Measurements from ENCODE around the gene ARHGEF2.
"Not testable (repeated sequence)": the region's sequence is repeated elsewhere in the genome, so short reads cannot be mapped to it uniquely, and the experiment has no call there.

ARHGEF2 gene

DNA sequence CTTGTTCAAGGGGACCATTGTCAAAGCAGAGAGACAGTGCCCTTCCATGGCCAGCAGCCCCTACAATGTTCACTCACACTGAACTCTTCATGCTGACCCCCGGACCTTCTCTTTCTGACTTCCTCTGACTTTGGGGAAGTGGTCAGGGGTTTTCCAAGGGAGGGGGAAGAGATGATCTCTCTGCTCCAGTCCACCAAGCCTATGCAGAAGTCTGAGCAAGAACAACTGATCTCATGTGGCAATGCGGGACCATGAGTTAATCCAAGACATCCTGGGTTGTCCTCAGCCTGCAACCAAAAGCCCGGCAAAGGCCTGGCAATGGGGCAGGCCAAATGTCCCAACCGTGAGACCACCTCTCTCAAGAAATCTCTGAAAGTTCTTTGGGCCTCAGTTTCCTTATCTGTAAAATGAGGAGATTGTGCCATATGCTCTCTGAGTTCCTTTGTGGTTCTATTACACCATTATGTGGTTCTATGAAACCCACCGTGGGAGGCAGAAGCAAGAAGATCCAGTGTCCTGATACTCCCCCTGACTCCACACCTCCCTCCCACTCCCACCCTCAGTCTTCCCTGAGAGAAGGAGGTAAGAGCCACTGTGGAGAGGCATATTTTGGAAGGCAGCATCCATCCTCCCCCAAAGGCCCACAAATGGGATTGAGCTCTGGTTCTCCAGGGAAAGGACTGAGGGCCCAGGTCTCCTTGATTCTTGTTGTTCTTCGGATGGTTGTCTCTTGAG lies 11.8 kb upstream of the ARHGEF2 start:
- DNase-seq (ENCODE audit: low spot score): no peak

GRCh38 chr1:155989242-155990004 lies 11.1 kb upstream of the ARHGEF2 start:
- DNase-seq (ENCODE audit: low spot score): peak; percentile 94

DNA sequence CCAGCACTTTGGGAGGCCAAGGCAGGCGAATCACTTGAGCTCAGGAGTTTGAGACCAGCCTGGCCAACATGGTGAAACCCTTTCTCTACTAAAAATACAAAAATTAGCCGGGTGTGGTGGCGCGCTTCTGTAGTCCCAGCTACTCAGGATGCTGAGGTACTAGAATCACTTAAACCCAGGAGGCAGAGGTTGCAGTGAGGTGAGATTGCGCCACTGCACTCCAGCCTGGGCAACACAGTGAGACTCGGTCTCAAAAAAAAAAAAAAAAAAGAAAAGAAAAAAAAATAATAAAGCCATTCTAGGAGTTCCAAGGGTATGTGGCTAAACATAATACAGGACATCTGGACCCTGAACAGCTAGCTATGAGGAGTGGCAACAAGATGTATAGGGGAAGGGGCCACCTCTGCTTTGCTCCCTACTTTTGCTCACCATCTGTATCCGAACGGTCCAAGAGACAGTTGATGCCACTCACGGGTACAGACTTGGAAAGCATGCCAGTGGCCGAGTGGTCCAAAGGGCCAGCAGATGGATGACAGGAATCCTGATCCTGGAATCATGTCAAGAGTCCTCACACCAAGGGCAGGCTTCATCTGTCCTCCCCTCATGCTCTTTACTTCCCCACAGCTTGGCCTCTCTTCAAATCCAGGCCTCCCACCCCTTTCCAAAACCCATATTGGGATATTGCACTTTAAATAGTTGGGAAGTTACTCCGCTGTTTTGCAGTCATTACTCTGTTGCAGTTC lies 6.7 kb upstream of the ARHGEF2 start:
- not testable (repeated sequence) for DNase-seq (ENCODE audit: low spot score)

GRCh38 chr1:155984341-155984740 lies 6.0 kb upstream of the ARHGEF2 start:
- DNase-seq (ENCODE audit: low spot score): no peak

GRCh38 chr1:155983191-155984024 lies 5.1 kb upstream of the ARHGEF2 start:
- peak; percentile 95 for DNase-seq (ENCODE audit: low spot score)

- DNase-seq (ENCODE audit: low spot score): no peak
Observed at GRCh38 chr1:155982106-155982505, 3.8 kb upstream of the ARHGEF2 start.

GRCh38 chr1:155981266-155982088 lies 3.1 kb upstream of the ARHGEF2 start:
- DNase-seq (ENCODE audit: low spot score): peak; percentile 92

DNA sequence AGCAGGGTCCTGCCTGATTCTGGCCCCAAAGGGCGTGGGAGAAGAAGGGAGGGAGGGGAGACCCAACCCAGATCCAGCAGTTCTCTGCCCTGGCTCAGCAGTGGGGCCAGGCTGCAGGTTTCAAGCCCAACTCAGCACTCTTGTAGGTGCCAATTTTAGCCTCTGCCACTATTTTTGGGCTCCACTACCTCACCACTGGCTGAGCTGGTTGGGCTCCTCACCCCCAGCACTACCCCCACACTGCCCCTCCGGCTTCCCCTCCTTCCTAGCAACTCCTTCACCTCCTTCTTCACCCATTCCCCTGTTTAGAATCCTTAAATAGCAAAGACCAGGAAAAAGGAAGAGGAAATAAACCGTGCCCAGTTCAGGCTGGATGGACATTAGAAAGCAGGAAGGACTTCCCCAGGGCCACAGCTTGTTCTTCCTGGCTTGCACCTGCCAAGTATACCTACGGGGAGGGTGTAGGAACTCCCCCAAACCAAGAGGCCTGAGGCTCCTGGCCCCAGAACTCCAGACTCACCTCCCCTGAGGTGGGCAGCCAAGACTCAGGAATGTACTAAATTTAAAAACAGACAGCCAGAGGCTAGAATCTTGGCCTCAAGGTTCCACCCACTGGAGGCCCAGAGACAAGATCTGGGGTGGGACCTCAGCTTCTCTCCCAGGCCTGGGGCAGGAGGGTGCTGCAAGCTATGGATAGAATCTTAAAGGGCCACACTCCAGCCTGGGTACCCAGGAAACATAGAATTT lies 1.4 kb upstream of the ARHGEF2 start:
- DNase-seq (ENCODE audit: low spot score): peak; percentile 88

GRCh38 chr1:155978973-155979429 lies 654 bp upstream of the ARHGEF2 start:
- DNase-seq (ENCODE audit: low spot score): peak; percentile 76

DNA sequence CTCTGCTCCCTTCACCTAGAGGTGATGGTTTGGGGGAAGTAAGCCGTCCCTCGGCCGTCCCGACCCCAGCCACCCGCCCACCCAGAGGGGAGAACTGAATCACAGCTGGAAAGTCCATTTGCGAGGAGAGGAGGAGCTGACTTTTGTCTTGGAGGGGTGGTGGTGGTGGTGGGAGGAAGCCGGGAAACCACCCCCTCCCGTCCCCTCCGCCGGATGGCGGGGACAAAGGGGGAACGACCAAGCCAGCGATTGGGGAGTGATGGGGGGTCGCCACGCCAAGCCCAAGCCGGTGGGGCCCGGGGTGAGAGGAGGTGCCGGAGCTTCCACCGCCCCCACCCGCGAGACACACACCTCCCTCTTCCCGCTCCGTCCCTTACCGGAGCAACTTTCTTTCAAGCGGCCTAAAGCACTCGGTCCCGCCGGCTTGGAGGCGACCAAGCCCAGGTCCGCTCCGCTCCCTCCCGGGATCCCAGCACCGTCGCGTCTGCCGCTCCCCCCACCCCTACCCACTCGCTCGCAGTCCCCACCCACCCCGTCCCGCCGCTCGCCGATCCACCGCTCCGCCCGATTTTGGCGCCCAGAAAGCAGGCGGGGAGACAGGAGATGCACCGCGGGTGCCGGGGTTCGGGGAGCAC lies 540 bp downstream of the ARHGEF2 start:
- DNase-seq (ENCODE audit: low spot score): peak; percentile 46

DNA sequence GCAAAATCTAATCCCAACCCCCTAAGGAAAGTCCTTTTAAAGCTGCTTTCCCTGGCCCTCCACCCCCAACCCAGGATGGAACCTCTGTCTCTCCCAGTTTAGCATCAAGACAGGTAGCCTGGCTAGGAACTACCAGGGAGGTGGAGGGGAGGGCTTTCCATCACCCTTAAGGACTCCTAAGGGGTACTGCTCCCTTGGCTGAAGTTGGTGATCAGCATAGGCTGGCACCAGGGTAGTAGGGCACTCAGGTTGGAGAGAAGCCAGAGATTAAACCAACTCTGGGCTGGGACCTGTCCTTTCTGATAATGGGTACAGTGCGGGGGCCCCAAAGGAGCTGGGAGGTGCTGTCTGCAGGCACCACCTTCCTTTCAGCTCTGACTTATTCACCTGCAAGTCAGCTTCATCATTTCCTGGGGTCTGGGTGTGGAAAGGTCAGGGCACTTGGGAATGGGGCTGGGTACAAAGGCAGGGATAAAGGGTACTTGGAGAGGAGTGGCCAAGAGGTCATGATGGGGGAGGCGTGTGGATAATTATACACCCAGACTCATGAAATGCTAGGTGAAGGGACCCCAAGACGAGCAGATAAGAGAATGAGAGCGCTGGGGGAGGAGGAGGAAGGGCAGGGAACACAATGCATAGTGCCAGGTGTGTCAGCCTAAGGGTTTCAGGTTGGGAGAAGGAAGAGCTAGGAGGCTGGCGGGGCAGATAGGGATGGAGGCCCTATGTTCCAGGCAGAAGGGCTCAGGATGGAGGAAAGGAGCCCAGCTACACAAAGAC lies 1.2 kb downstream of the ARHGEF2 start:
- peak; percentile 53 for DNase-seq (ENCODE audit: low spot score)

DNA sequence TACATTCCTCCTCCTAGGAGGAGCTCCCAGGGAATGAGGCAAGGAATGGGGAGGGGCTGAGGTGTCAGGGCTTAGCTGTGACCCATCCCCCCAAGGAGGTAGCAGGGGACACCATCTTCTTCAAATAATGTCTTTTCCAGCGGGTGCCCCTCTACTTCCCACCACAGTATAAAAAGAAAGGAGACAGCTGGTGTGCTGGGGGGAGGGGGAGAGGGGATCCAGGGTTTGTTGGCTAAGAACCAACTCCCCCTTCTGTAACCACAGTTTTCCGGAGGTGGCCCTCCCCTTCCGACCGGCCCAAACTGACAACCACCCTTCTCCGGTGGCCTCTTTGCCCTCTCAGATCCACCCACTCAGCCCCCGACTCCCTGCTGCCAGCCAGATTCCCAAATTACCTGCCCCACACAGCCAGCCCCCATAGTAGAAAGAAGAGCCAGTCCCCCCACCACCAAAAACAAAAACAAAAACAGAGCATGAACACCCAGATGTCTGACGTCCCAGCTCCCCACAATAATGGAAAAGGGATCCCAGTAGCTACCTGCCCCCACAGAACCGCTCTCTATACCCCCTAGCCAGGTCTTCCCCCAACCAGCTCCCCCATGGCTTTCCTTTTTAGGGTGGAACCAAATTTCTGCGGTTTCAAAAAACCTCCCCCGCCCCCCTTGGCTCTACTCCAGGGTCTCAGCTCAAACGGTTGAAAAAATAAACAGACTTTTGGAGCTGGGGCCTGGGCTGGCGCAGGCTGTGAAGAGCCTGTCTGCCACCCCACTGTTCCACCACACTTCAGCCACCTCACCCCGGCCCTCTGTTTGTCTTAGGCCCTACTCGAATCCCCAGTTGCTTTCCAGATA lies 2.1 kb downstream of the ARHGEF2 start:
- DNase-seq (ENCODE audit: low spot score): peak; percentile 78

DNA sequence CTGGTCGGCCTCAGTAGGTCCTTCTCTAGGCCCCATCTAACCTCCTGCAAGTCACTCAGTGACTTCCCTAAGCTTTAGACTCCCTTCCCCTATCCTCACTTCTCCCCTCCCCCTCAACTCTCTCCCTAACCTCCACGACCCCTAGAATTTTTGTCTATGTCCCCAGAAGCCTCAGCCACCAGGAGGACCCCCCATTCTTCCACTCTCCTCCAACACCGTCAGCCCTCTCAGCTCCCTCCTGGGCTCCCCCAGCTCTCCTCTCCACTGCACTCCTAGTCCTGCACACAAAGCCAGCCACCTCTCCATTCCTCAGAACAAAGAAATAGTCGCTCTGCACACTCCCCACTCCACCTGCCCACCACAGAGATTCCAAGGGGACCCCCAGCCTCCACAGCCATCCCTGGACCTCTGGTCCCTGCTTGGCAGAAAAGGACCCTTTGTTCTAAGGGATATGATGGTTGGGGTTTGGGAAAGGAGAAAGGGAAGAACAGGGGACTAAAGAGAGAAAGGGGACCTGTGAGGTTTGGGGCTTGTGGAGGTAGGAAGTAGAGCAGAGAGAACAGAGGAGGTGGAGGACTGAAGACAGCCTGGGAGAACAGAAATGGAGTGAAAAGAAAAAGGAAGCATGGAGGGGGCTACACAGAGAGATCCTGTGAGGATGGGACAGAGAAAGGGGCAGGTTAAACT lies 2.8 kb downstream of the ARHGEF2 start:
- DNase-seq (ENCODE audit: low spot score): peak; percentile 41

- DNase-seq (ENCODE audit: low spot score): no peak
Observed at GRCh38 chr1:155974208-155975115, 3.9 kb downstream of the ARHGEF2 start.

- no peak for DNase-seq (ENCODE audit: low spot score)
Observed at GRCh38 chr1:155973723-155974122, 4.6 kb downstream of the ARHGEF2 start.
